NCI-H2171 (cell line): ENCODE data around the gene KRT6A.

Experiments used
- DNase-seq: peaks from one replicate; lab custom pipeline; 2025; lab: John Stamatoyannopoulos, UW

The KRT6A gene

DNA sequence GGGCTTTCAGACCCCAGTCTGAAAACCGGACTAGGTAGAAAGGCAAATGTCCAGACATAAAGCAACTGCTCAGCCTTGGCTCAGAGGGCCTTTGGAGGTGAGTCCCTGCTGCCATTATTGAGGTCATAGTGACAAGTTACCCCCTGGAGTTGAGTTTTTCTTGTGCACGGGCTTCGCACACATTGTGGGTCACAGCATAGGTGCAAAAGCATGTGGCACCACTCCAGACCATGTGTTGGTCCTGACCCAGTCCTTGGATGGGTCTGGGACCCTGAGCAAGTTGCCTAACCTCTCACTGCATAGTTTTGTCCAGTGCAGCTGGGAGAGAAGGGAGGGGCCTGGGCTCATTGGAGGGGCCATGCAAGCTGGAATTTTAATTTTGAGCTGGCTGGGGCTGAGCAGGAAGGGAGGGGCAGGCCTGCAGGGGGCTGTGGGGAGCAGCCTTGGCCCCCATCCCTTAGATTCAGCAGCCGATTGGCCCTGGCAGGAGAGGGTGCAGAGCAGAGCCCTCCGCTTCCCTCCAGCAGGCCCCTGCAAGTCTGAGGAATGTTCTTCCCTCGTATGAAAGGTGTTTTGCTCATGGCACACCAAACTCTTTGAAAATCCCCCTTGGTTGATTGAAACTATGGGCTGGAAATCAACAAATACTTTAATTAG is 31.3 kb upstream of the KRT6A start:
- DNase-seq, result no peak

DNA sequence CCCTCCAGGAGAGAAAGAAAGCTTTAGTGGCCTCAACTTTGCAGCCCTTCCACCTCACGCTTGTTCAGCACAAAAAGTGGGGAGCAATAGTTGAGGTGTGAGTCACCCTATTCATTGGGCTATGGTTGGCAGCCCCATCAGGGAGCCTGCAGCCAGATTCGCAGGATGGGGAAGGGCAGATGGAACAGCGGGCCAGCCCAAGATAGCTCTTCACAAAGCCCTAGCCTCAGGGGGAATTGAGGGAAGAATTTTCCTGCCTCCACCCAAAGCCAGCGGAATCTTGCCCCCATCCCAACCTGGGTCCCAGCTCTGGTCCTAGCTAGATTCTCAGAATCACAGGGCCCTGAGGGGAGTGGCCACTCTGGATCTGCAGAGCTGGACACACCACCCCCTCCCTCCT is 30.8 kb upstream of the KRT6A start:
- no peak for DNase-seq

DNA sequence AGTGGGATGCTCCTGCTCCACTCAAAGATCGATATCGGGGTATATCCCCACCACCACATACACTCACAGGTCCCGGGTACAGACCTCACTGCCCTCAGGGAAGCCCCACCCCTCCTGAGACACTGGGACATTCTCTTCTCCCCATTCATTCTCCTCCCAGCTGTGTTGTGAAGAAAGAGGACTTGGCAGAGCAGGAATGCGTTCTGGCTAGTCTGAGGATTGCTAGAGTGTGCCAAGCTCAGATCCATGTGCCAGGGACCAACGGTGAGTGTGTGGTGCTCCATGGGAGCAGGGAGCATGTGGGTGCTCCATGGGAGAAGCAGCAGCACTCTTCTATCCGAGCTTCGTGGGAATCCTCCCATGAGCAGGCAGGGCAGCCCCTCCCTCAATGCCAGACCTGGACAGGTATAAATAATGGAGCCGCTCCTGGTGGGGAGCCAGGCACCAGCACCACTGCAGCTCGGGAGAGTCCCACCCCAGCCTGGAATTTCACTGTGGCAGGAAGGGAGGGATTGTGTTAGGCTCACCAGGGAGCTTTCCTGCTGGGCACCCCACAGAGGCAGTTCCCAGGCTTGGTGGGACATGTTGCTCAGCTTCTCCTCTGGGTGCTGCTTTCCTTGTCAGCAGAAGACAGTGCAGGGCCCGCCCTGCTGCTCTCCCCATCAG is 29.4 kb upstream of the KRT6A start:
- no peak for DNase-seq

DNA sequence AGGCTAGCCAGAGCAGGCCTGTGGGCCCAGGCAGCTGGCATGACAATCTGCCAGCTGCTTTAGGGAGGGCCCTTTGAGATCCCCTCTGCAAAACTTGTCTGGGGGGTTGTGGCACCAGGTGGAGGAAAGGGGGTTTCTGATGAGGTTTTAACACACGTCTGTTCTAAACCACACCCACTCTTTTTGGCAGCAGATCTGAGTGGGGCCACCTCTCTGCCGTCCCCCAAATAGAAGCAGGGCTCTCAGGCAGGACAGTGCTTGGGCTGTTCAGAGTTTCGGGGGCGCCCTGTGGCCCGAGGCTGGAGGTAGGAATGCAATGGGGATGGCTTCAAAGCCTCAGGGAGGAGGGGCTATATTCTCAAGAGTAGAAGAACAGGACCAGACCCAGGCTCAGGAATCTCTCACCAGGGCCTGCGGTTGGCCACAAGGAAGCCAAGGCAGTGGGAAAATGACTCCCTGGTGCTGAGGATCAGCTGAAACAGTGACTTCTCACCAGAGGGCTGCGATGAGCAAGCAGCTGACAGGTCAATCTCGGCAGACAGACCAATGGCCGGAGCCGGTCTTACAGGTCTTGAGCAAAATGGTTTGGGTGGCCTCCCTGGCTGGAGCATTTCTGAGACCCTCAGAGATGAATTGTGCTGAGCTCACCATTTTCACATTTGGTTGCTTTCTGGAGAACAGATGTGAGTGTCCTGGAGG is 28.7 kb upstream of the KRT6A start:
- peak; percentile 34 for DNase-seq

DNA sequence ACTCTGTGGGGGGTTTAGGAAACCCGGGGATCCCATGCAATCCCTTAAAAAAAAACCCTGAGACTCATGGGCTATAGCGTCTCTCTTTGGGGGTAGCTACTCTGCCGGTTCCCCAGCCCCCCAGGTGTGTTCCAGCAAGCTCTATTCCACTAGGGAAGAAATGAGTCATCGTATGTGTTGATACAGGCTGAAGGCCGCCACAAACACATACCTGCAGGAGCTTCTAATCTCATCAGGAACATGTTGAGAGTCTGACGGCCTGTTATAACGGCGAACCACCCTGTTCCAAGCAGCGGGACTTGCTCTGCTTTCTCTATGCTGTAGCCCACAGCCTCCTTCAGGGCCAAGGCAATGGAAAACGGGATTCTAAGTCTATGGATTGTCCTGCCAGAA is 28.1 kb upstream of the KRT6A start:
- no peak for DNase-seq

DNA sequence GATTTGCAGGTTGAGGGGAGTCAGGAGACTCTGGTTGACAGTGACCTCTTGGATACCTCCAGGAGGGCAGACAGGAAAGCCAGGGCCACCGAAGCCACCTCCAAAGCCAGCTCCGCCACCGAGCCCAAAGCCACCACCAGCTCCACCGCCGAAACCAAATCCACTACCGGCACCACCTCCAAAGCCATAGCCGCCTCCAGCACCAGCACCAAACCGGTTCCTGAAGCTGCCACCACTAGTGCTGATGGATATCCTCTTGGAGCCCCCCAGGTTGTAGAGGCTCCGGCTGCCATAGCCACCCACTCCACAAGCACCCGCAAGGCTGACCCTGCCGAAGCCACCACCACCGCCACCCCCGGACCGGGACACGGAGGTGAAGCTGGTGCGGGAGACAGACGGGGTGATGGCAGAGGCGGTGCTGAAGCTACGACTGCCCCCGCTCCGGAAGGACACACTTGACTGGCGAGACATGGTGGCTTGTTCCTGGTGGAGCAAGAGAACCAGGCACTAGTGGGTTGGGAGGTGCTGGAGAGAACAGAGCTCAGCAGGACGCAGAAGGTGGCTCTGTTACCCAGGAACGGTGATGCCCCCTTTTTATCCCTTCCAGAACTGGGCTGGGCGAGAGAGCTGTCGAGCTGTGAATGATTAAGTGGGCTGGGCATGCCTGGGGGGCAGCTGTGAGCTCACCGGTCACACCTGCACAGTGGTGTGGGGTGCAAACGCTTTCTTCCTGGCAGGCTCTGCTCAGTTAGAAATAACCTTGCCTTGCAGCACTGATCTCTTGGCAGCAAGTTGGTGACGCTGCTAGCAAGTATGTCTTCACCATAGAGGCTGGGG is 27.0 kb upstream of the KRT6A start, which contains the start of gene KRT5:
TSS of gene KRT5 (minus strand) at position 569 of the 837 bp plus-strand sequence. CDS start at position 471, 98 bp downstream.
- no peak for DNase-seq

DNA sequence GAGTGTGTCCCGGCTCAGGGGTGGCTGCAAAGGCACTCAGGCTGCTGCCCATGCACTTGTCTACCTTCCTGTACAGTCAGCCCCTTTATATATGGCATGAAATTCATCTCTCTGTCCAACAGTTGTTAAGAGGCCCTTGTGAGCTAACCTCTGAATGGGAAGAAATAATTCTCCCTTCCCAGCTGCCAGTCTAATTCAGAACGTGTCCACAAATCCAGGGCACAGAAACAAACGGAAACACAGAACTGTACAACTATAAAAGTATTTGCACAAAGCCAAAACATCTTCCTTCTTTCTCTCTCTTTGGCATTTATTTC is 26.3 kb upstream of the KRT6A start:
- DNase-seq, result no peak

DNA sequence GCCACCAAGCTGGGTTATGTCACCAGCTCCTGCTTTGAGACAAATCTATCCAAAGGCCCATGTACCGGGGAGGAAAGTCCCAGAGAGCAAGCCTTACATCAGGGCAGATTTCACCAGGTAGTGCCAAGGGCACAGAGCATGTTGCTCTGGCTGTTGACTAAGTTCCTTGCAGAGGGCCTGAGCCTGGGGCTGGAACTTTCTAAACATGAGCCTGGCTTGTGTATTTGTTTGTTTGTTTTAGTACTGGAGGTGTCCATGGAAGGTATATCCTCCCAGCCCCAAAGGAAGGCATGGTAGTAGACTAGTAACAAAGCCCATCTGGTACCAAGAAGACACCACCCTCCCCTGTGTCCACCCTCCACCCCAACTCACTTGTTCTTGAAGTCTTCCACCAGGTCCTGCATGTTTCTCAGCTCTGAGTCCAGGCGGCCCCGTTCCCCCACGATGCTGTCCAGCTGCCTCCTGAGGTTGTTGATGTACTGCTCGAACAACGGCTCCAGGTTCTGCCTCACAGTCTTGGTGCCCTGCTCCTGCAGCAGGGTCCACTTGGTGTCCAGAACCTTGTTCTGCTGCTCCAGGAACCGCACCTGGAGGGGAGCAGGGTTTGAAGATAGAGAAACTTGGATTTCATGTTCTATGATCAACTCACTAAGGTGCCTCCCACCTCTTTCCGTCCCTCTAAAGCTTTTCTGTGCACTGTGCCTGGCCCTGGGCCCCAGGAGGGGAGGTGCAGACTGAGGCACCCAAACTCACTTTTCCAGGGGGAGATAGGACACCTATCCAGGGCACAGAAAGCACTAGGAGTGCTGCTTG is 25.7 kb upstream of the KRT6A start:
- no peak for DNase-seq

DNA sequence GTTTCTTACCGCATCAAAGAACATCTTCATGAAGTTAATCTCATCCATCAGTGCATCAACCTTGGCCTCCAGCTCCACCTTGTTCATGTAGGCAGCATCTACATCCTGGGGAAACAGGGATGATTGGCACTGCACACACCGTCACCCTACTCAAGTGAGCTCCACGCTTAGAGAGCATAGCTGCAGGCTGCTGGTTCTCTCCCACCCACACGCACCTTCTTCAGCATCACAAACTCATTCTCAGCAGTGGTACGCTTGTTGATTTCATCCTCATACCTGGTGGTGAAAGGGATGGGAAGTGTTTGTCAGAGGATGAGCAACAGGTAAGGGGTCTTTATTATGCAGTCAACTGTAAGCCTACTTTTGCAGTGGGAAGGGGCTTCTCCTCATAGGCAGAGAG is 24.8 kb upstream of the KRT6A start:
- DNase-seq, result no peak

DNA sequence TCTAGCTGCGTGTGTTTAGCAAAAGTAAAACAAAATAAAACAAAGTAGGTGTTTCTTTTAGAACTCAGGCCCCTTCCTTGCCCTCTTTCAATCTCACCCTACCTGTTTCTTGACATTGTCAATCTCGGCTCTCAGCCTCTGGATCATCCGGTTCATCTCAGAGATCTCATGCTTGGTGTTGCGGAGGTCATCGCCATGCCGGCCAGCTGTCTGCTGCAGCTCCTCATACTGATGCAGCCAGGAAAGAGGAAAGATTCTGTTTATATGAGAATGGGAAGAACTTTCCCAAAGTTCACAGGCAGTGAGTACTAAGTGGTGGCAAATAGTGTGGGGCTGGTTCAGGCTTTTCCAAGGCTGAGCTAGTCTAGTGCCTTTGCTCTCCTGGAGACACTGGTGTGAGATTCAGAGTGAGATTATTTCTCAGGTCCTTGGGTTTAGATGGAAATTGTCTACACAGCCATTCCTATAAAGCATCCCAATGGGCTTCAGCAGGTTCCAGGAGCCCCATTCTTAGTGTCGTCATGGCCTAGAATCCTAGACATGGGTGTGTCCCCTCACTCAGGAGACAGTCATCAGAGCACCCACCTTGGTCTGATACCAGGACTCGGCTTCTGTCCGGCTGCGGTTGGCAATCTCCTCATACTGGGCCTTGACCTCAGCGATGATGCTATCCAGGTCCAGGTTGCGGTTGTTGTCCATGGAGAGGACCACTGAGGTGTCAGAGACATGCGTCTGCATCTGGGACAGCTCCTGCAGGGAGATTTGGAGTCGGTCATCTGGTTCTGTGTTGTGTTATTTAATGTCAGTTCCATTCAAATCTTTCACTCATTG is 24.2 kb upstream of the KRT6A start:
- no peak for DNase-seq

DNA sequence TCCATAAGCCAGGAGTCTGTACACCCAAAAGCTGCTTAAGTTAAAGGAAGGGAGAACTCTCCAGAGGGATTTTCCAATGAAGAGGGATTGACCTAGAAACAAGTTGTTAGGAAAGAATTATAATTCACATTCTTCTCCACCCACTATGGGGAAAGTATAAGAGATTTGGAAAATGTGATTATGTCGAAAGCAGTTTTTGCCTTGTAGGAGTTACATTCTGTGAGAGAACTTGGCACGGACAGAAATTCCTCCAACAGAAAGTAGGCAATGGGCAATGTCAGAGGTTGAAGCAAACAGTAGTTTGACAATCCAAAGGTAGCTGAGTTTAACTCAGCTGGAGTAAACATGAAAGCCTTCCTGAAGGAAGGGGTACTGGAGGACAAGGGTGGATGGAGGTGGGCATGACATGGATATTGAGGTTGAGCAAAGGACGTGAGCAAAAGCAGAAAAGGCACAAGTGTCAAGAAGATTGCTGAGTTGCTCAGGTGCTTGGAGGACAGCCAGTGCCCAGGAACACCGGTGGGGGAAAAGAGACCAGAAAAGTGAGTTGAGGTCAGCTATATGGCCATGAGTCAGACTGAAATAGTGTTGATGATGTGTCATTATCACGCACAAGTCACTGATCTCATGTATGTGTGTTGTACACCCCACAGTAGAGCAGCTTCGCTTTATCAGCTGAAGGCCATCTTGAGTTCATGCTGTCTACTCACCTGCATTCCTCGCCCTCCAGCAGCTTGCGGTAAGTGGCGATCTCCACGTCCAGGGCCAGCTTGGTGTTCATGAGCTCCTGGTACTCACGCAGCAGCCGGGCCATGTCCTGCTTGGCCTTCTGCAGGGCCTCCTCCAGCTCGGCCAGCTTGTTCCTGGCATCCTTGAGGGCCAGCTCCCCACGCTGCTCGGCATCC is 23.1 kb upstream of the KRT6A start:
- DNase-seq, result no peak

DNA sequence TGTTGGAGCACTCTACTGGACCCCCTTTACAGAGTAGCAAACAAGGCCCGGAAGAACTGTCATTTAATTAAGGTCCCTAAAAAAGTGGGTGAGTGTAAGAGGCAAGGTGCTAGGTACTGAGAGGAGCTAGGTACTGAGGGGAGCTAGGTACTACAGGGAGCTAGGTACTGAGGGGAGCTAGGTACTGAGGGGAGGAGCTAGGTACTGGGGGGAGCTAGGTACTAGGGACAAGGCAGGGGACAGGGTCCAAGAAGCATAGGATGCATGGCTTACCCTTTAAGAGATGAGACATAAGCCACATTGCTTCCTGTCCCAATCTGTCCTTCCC is 22.2 kb upstream of the KRT6A start:
- DNase-seq, result no peak

DNA sequence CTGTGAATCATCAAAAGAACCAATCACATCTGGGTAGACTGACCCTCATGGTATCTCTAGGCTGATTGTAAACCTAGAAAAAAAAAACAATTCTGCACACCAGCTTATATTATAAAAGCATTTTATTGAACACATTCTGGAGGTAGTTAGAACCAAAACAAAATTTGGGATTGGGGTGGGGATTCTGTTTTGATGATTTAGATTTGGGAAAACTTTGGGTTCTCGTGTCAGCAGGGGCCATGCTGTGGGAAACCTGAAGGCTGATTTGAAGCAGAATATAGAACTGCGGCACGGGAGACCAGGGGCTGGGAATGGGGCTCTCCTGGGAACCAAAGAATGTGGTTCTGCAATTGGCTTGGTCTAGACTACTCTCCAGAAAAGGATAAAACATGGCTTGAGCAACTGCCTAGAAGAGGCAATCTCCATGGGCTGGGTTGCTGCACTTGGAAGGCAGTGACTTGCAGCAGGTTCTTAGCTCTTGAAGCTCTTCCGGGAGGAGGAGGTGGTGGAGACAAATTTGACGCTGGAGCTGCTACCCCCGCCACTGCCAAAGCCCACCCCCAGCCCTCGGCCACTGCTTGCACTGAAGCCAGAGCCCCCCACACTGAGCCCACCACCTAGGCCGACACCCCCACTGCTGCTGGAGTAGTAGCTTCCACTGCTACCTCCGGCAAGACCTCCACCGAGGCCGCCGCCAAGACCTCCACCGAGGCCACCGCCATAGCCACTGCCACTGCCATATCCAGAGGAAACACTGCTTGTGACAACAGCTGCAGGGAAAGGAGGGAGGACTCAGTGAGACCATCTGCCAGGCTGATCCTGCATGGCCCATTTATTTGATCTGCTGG is 21.6 kb upstream of the KRT6A start:
- no peak for DNase-seq

DNA sequence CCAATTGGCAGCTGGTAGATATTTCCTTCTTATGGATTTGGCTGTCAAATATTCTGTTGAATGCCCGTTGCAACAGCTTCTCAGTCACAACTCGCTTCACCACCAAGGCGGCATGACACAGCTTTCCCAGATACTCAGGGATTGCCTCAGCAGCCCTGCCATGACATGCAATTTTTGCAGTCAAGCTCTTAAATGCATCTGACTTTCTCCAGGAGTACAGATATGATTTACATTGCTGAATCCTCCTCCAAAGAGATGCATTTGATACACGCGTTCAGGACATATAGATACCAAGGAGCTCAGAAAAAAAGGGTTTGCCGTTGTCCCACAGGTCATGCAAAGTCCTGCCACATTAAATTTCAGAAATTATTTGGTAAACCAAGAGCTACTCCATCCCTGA is 20.7 kb upstream of the KRT6A start:
- no peak for DNase-seq

DNA sequence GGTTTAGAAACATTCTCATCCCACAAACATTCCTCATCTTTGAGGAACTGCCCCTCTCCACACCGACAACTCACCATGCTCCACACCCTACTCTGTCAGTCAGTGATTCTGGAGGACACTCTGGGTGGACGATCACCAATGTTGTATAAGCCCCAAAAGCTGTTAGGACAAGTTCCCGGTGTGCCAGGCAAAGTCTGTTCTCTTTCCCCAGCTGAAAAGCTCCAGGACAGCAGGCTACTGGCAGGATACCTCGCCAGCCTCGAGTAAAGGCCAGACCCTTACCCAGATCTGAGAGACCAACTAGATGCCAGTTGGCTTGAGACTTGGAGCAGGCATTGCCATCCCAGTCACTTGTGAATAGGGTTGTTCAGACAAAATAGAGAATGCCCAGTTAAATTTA is 15.2 kb upstream of the KRT6A start:
- no peak for DNase-seq

DNA sequence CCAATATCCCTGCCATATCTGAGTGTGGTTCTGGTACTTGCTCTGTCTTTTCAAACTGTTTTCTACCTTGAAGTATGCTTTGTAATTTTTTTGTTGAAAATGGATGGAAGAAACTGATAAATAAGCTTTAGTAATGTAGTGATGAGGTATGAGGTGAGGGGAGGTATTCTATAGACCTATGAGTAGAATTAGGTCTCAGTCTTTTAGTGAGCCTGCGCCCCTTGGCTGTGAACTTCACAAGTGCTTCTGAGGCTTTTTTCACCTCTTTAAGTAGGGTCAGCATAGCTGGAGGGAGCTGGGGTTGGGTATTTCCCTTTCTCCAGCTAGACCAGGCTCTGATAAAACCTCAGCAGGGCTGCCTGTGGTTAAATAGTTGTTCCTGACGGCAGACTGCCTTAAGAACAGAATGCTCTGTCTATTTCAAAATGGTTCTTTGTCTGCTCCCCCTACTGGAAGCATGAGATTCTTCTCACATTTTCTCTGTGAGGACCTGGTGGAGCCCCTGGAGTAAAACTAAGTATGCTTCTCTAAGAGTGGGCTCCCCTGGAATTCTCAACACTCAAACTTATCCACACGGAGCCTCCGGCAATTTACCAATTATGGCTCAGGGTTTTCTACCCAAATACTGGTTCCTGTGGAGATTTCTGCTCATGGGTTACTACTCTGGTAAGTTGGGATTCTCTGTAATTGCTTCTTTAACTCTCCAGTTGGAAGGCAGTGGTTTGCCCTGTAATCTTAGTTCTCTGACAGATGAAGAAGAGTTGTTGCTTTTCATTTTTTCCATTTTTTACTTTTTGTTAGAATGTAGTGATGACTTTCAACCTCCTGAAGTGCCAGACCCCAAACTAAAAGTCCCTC is 14.0 kb upstream of the KRT6A start:
- no peak for DNase-seq

DNA sequence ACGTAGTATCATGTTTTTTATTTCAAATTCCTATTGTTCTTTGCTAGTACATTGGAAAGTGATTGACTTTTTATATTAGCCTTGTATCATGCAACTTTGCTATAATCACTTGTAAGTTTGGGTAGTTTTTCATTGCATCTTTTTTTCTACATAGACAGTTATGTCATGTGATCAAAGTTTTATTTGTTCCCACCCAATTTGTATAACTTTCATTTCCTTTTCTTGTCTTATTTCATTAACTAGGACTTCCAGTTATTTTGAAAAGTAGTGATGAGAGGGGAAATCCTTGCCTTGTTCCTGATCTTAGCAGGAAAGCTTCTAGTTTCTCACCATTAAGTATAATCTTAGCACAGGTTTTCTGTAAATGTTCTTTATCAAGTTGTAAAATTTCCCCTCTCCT is 9.8 kb upstream of the KRT6A start:
- DNase-seq, result no peak

DNA sequence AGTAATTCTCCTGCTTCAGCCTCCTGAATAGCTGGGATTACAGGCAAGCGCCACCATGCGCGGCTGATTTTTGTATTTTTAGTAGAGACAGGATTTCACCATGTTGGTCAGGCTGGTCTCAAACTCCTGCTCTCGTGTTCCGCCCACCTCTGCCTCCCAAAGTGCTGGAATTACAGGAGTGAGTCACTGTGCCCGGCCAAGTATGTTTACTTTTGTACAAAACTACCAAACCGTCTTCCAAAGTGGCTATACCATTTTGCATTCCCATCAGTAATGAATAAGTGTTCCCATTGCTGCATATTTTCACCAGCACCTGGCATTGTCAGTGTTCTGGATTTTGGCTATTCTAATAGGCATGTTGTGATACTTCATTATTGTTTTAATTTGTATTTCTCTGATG is 8.4 kb upstream of the KRT6A start:
- no peak for DNase-seq
